Measurements from ENCODE around the gene MT1F.

DNA sequence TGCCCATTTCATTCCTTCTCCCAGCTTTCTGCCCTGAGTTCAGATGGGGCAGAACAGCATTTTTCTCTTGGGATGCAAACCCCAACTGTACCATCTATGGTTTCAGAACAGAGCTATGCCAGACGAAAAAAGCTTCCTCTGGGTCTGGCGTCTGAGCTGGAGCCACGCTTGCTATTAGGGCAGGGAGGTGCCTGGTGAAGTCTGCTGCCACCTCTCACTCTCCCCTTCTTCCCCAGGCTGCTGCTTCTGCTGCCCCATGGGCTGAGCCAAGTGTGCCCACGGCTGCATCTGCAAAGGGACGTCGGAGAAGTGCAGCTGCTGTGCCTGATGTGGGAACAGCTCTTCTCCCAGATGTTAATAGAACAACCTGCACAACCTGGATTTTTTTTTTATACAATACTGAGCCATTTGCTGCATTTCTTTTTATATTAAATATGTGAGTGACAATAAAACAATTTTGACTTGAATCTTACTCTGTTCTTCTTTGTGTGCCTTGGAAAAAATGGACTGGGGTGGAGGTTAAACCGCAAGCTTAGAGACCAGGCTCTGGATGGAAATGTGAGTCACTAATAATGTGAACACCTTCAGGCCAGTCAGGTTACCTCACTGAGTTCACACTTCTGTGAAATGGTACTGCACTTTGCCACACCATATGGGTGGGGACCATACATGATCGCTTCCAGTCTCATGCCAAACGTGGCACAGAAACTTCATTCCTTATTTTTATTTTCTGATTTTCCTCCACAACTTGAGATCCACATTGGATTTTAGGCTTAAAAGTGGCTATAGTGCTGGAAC, 20.9 kb upstream of the MT1F start:
- TF ChIP-seq, protein P1, sequence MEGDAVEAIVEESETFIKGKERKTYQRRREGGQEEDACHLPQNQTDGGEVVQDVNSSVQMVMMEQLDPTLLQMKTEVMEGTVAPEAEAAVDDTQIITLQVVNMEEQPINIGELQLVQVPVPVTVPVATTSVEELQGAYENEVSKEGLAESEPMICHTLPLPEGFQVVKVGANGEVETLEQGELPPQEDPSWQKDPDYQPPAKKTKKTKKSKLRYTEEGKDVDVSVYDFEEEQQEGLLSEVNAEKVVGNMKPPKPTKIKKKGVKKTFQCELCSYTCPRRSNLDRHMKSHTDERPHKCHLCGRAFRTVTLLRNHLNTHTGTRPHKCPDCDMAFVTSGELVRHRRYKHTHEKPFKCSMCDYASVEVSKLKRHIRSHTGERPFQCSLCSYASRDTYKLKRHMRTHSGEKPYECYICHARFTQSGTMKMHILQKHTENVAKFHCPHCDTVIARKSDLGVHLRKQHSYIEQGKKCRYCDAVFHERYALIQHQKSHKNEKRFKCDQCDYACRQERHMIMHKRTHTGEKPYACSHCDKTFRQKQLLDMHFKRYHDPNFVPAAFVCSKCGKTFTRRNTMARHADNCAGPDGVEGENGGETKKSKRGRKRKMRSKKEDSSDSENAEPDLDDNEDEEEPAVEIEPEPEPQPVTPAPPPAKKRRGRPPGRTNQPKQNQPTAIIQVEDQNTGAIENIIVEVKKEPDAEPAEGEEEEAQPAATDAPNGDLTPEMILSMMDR (IDR thresholded peaks at IDR 0.05): no peak
- TF ChIP-seq POLR2AphosphoS5 (IDR thresholded peaks at IDR 0.05; ENCODE audit: low read depth, low read length): no peak

All from Panc1 (cell line).